Caco-2 (cell line): ENCODE results near the gene SKP1. TPM values are rescaled to one million over a fixed set of nuclear protein-coding genes. Genes with fewer than 3 reads are reported as not detected.

ENCODE experiments used
- BruUV-seq: library from RNA; stranded (reverse); fragments of 400-500 nt; replicated peaks from 2 replicates; lab custom pipeline; 2021; lab: Mats Ljungman, UMichigan
- CTCF ChIA-PET: fragments of 300-600 bp; sonication (Branson Sonifier 250); formaldehyde crosslinking; loops from one replicate; lab custom pipeline; 2022; ENCODE audit warnings: antibody characterized with exemption; lab: Charles Lee
- POLR2A ChIA-PET: fragments of 300-600 bp; sonication (Branson Sonifier 250); formaldehyde crosslinking; loops from one replicate; lab custom pipeline; 2022; ENCODE audit warnings: antibody characterized with exemption; lab: Charles Lee
- DNase-seq, 2 experiments: peaks; one replicate each; pipeline versions ENCODE4 v3.0.0 to v3.0.0-alpha.2; 2020 to 2022
- H3K27me3 ChIP-seq: replicated peaks from 2 replicates; pipeline ENCODE4 v1.6.0; 2011; ENCODE audit warnings: low read length; ENCODE audit not compliant: control insufficient read depth, insufficient read depth
- H3K36me3 ChIP-seq: 2 replicates; pipeline ENCODE4 v1.5.1; 2011; ENCODE audit warnings: low read length; ENCODE audit not compliant: control insufficient read depth, insufficient read depth
- H3K4me1 ChIP-seq: fragments of 250-450 bp; sonication (Bioruptor Pico); 2 replicates; pipeline ENCODE4 v1.5.1; 2020; ENCODE audit warnings: mild to moderate bottlenecking
- H3K4me3 ChIP-seq: 2 replicates; pipeline ENCODE4 v1.5.1; 2011; ENCODE audit warnings: low read depth, mild to moderate bottlenecking, control low read depth, low read length
- H3K9me3 ChIP-seq: fragments of 250-450 bp; sonication (Bioruptor Pico); 2 replicates; pipeline ENCODE4 v1.5.1; 2020; ENCODE audit warnings: mild to moderate bottlenecking, moderate library complexity
- H3K27ac Mint-ChIP-seq: one replicate; pipeline ENCODE4 v1.8.0; 2022; ENCODE audit warnings: mixed read lengths; ENCODE audit not compliant: unreplicated experiment
- H3K27me3 Mint-ChIP-seq: one replicate; pipeline ENCODE4 v1.8.0; 2022; ENCODE audit warnings: mixed read lengths; ENCODE audit not compliant: insufficient read depth, unreplicated experiment
- H3K36me3 Mint-ChIP-seq: one replicate; pipeline ENCODE4 v1.8.0; 2022; ENCODE audit warnings: mild to moderate bottlenecking, mixed read lengths; ENCODE audit not compliant: insufficient read depth, unreplicated experiment
- H3K4me1 Mint-ChIP-seq: one replicate; pipeline ENCODE4 v1.8.0; 2022; ENCODE audit warnings: low read depth, mixed read lengths; ENCODE audit not compliant: unreplicated experiment
- H3K4me3 Mint-ChIP-seq: one replicate; pipeline ENCODE4 v1.8.0; 2022; ENCODE audit warnings: mild to moderate bottlenecking, moderate library complexity, mixed read lengths; ENCODE audit not compliant: unreplicated experiment
- H3K9me3 Mint-ChIP-seq: one replicate; pipeline ENCODE4 v1.8.0; 2022; ENCODE audit warnings: mixed read lengths; ENCODE audit not compliant: unreplicated experiment
- intact Hi-C: fragments of 100-400 bp; cut with micrococcal nuclease; formaldehyde crosslinking; loops from one replicate; pipeline ENCODE4 v1.10.0; 2022; ENCODE audit not compliant: unreplicated experiment
- total RNA-seq: library from RNA; stranded (reverse); gene quantifications from 2 replicates; pipeline ENCODE4 v1.2.3, GENCODE V29; 2022
- TF ChIP-seq, protein P1 (sequence below), 2 experiments: fragments of 200-600 bp in 1 of 2; IDR thresholded peaks; 1 replicate in 1 of 2; 2 replicates in 1 of 2; pipeline versions ENCODE4 v1.5.1 to v1.8.0; 2011 to 2022; ENCODE audit warnings: antibody characterized with exemption in 1 of 2, control low read depth in 1 of 2, inconsistent platforms in 1 of 2, low read depth in 1 of 2, low read length in 1 of 2, mild to moderate bottlenecking in 1 of 2, moderate library complexity in 1 of 2; ENCODE audit not compliant: insufficient read depth in 1 of 2, severe bottlenecking in 1 of 2, unreplicated experiment in 1 of 2

The SKP1 gene
- total RNA-seq, 1 experiment from 2014 or later, result 365 TPM

DNA sequence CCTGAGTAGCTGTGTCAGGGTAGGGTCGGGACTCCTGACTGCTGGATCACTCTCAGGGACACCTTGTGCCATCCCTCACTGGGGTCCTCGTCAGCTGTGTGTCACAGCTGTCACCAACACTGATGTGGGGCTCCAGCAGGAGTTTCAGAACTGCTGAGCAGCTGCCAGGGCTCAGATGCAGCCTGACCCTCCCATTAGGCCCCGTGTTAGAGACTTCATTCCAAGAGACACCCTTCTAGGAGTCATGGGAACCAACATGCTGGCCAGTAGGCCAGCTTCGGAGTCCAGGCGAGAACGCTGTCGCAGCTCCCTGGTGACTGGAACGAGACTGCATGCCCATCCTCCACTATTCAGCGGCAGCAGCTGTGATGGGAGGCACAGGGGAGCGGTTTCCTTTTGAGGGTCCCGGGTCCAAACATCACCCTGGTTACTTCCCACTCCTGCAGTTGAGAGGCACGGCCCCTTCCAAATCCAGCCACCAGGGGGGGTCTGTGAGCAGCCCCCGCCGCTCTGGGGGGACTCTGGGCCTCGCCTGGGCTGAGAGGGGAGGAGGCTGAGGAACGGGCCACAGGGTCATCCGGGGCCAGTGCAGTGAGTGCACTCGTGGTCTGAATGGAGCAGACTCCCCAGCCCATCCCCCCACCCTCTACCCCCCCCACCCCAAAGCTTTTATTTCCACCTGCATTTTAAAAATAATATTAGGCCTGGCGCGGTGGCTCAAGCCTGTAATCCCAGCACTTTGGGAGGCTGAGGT is 74.9 kb downstream of the SKP1 start:
- H3K36me3 Mint-ChIP-seq, result no peaks in the 10 kb centered on the region
- Histone ChIP-seq H3K36me3 (no peaks in the 10 kb centered on the region), H3K4me1 (peaks cover 22% of the 10 kb centered on the region), H3K9me3 (no peaks in the 10 kb centered on the region), H3K4me3 (no peak overlapping the region), H3K27me3 (no peaks in the 10 kb centered on the region)
- CTCF ChIA-PET, result interaction anchor here (0.5 to 1.2 kb wide), 3 partner anchors 10 to 1732 kb away, joined by 3 to 5 read pairs (median 4); partner anchors contain the start of gene SLC22A5
- peaks cover 7% of the 10 kb centered on the region for H3K4me1 Mint-ChIP-seq
- no TSS peak for BruUV-seq
- DNase-seq, result peak in 1 of 2 experiments; percentile 73
- no peaks in the 10 kb centered on the region for H3K9me3 Mint-ChIP-seq
- intact Hi-C loops, result no loop called here
- no peak overlapping the region for H3K4me3 Mint-ChIP-seq
- H3K27ac Mint-ChIP-seq, result no peak overlapping the region
- POLR2A ChIA-PET, result no interaction called here
- H3K27me3 Mint-ChIP-seq, result no peaks in the 10 kb centered on the region
- TF ChIP-seq, protein P1, sequence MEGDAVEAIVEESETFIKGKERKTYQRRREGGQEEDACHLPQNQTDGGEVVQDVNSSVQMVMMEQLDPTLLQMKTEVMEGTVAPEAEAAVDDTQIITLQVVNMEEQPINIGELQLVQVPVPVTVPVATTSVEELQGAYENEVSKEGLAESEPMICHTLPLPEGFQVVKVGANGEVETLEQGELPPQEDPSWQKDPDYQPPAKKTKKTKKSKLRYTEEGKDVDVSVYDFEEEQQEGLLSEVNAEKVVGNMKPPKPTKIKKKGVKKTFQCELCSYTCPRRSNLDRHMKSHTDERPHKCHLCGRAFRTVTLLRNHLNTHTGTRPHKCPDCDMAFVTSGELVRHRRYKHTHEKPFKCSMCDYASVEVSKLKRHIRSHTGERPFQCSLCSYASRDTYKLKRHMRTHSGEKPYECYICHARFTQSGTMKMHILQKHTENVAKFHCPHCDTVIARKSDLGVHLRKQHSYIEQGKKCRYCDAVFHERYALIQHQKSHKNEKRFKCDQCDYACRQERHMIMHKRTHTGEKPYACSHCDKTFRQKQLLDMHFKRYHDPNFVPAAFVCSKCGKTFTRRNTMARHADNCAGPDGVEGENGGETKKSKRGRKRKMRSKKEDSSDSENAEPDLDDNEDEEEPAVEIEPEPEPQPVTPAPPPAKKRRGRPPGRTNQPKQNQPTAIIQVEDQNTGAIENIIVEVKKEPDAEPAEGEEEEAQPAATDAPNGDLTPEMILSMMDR (IDR thresholded peaks at IDR 0.05; ENCODE audit: insufficient read depth in 1 of 2, low read depth in 1 of 2, low read length in 1 of 2, severe bottlenecking in 1 of 2, unreplicated experiment in 1 of 2), result peak; percentile 87 to 92

- Histone ChIP-seq H3K4me3 (no peak overlapping the region), H3K9me3 (no peaks in the 10 kb centered on the region), H3K4me1 (peaks cover 22% of the 10 kb centered on the region), H3K27me3 (no peaks in the 10 kb centered on the region), H3K36me3 (no peaks in the 10 kb centered on the region)
- H3K36me3 Mint-ChIP-seq, result no peaks in the 10 kb centered on the region
- no peaks in the 10 kb centered on the region for H3K9me3 Mint-ChIP-seq
- TF ChIP-seq, protein P1 (IDR thresholded peaks at IDR 0.05; ENCODE audit: insufficient read depth in 1 of 2, low read depth in 1 of 2, low read length in 1 of 2, severe bottlenecking in 1 of 2, unreplicated experiment in 1 of 2), result no peak
- DNase-seq, result no peak
- POLR2A ChIA-PET, result no interaction called here
- no peaks in the 10 kb centered on the region for H3K27me3 Mint-ChIP-seq
- no peak overlapping the region for H3K4me3 Mint-ChIP-seq
- BruUV-seq, result no TSS peak
- H3K27ac Mint-ChIP-seq, result no peak overlapping the region
- H3K4me1 Mint-ChIP-seq, result peaks cover 7% of the 10 kb centered on the region
- CTCF ChIA-PET, result interaction anchor here (1.2 to 3.0 kb wide), 3 partner anchors 9 to 61 kb away, joined by 5 to 18 read pairs (median 5); no protein-coding TSS in a partner anchor
- intact Hi-C loops, result no loop called here
Measured at GRCh38 chr5:134100283-134101091, 76.3 kb downstream of the SKP1 start.

DNA sequence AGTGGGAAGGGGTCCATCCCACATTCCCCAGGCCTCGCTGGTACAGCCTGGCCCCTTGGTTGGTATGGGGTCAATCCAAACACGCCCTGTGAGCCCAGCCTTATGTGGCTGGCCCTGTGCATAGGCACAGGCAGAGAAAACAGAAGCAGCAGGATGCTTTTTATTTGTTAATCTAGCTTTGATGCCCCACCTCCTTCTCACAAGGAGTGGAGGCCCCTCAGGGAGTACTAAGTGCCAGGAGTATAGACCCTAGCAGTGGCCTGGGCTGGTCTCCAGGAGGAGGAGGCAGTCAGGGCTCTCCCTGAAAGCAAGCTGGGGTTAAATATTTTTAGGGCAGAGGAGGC is 76.8 kb downstream of the SKP1 start:
- no peak overlapping the region for H3K27ac Mint-ChIP-seq
- CTCF ChIA-PET, result interaction anchor here (1.5 to 3.0 kb wide), 2 partner anchors 46 to 60 kb away, joined by 4 to 18 read pairs; no protein-coding TSS in a partner anchor
- no peaks in the 10 kb centered on the region for H3K36me3 ChIP-seq
- H3K27me3 ChIP-seq, result no peaks in the 10 kb centered on the region
- TF ChIP-seq, protein P1 (IDR thresholded peaks at IDR 0.05; ENCODE audit: insufficient read depth in 1 of 2, low read depth in 1 of 2, low read length in 1 of 2, severe bottlenecking in 1 of 2, unreplicated experiment in 1 of 2), result no peak
- H3K4me3 ChIP-seq, result no peak overlapping the region
- BruUV-seq, result no TSS peak
- H3K9me3 ChIP-seq, result no peaks in the 10 kb centered on the region
- no peaks in the 10 kb centered on the region for H3K36me3 Mint-ChIP-seq
- POLR2A ChIA-PET, result no interaction called here
- peaks cover 22% of the 10 kb centered on the region for H3K4me1 ChIP-seq
- DNase-seq, result no peak
- H3K4me1 Mint-ChIP-seq, result peaks cover 7% of the 10 kb centered on the region
- no peak overlapping the region for H3K4me3 Mint-ChIP-seq
- H3K9me3 Mint-ChIP-seq, result no peaks in the 10 kb centered on the region
- no peaks in the 10 kb centered on the region for H3K27me3 Mint-ChIP-seq
- intact Hi-C loops, result loop anchor here (2.0 kb wide), 1 partner anchor 41 kb away; no protein-coding TSS in a partner anchor
